ENCODE results near the gene AGO3. TPM values are rescaled to one million over a fixed set of nuclear protein-coding genes. Genes with fewer than 3 reads are reported as not detected.

The AGO3 gene
- polyA plus RNA-seq, 4 donors, result 8.4 to 17.0 (median 13.3) TPM

- DNase-seq (ENCODE audit: low read depth in 4 of 4, low spot score in 2 of 4), result no peak
These were observed 162.3 kb downstream of the AGO3 start for GRCh38 chr1:36093226-36093625.

- no peak for DNase-seq (ENCODE audit: low read depth in 4 of 4, low spot score in 2 of 4)
These were observed 163.0 kb downstream of the AGO3 start for GRCh38 chr1:36093929-36094328.

GRCh38 chr1:36094621-36095061 lies 163.7 kb downstream of the AGO3 start:
- no peak for DNase-seq (ENCODE audit: low read depth in 4 of 4, low spot score in 2 of 4)

GRCh38 chr1:36095760-36096405 lies 165.0 kb downstream of the AGO3 start:
- no peak for DNase-seq (ENCODE audit: low read depth in 4 of 4, low spot score in 2 of 4)

- no peak for DNase-seq (ENCODE audit: low read depth in 4 of 4, low spot score in 2 of 4)
These were observed 165.9 kb downstream of the AGO3 start for GRCh38 chr1:36096500-36097432.

- no peak for DNase-seq (ENCODE audit: low read depth in 4 of 4, low spot score in 2 of 4)
These were observed 167.0 kb downstream of the AGO3 start for GRCh38 chr1:36097693-36098585.

- no peak for DNase-seq (ENCODE audit: low read depth in 4 of 4, low spot score in 2 of 4)
These were observed 167.9 kb downstream of the AGO3 start for GRCh38 chr1:36098650-36099365.

GRCh38 chr1:36099681-36100341 lies 168.9 kb downstream of the AGO3 start:
- no peak for DNase-seq (ENCODE audit: low read depth in 4 of 4, low spot score in 2 of 4)

GRCh38 chr1:36100376-36100775 lies 169.5 kb downstream of the AGO3 start:
- no peak for DNase-seq (ENCODE audit: low read depth in 4 of 4, low spot score in 2 of 4)

- DNase-seq (ENCODE audit: low read depth in 4 of 4, low spot score in 2 of 4), result no peak
These were observed 170.6 kb downstream of the AGO3 start for GRCh38 chr1:36101546-36101945.

- no peak for DNase-seq (ENCODE audit: low read depth in 4 of 4, low spot score in 2 of 4)
These were observed 175.4 kb downstream of the AGO3 start for GRCh38 chr1:36106269-36106668.

GRCh38 chr1:36107394-36107793 lies 176.5 kb downstream of the AGO3 start:
- DNase-seq (ENCODE audit: low read depth in 4 of 4, low spot score in 2 of 4), result no peak

- no peak for DNase-seq (ENCODE audit: low read depth in 4 of 4, low spot score in 2 of 4)
These were observed 177.4 kb downstream of the AGO3 start for GRCh38 chr1:36108314-36108713.

GRCh38 chr1:36109041-36109679 lies 178.3 kb downstream of the AGO3 start:
- DNase-seq (ENCODE audit: low read depth in 4 of 4, low spot score in 2 of 4), result no peak

GRCh38 chr1:36111151-36111550 lies 180.2 kb downstream of the AGO3 start:
- no peak for DNase-seq (ENCODE audit: low read depth in 4 of 4, low spot score in 2 of 4)

- DNase-seq (ENCODE audit: low read depth in 4 of 4, low spot score in 2 of 4), result no peak
These were observed 181.9 kb downstream of the AGO3 start for GRCh38 chr1:36112823-36113222.

GRCh38 chr1:36114371-36114770 lies 183.5 kb downstream of the AGO3 start:
- DNase-seq (ENCODE audit: low read depth in 4 of 4, low spot score in 2 of 4), result no peak

GRCh38 chr1:36115200-36115669 lies 184.3 kb downstream of the AGO3 start:
- no peak for DNase-seq (ENCODE audit: low read depth in 4 of 4, low spot score in 2 of 4)

GRCh38 chr1:36115931-36116330 lies 185.0 kb downstream of the AGO3 start:
- DNase-seq (ENCODE audit: low read depth in 4 of 4, low spot score in 2 of 4), result no peak

All from left renal cortex interstitium (tissue), 4 donors.